GM18858 (cell line): ENCODE results near the gene EZR.

Source experiments
- ATAC-seq: cut with Tn5 transposase; IDR thresholded peaks from one replicate; pipeline ENCODE4 v1.9.1; 2021; ENCODE audit not compliant: unreplicated experiment

EZR gene

GRCh38 chr6:158780246-158780884, 38.8 kb downstream of the EZR start:
- ATAC-seq, result no peak

- no peak for ATAC-seq
Measured at GRCh38 chr6:158778005-158778527, 41.1 kb downstream of the EZR start.

GRCh38 chr6:158777510-158777909, 41.7 kb downstream of the EZR start:
- no peak for ATAC-seq

GRCh38 chr6:158776737-158777136, 42.4 kb downstream of the EZR start:
- no peak for ATAC-seq

- no peak for ATAC-seq
Measured at GRCh38 chr6:158775832-158776231, 43.3 kb downstream of the EZR start.

- ATAC-seq, result no peak
Measured at GRCh38 chr6:158774717-158775449, 44.3 kb downstream of the EZR start.

- no peak for ATAC-seq
Measured at GRCh38 chr6:158773581-158774449, 45.4 kb downstream of the EZR start.

- no peak for ATAC-seq
Measured at GRCh38 chr6:158772851-158773371, 46.3 kb downstream of the EZR start.

- ATAC-seq, result no peak
Measured at GRCh38 chr6:158772172-158772571, 47.0 kb downstream of the EZR start.

- no peak for ATAC-seq
Measured at GRCh38 chr6:158771399-158772152, 47.6 kb downstream of the EZR start.

- no peak for ATAC-seq
Measured at GRCh38 chr6:158770533-158771330, 48.4 kb downstream of the EZR start.

- no peak for ATAC-seq
Measured at GRCh38 chr6:158769771-158770432, 49.3 kb downstream of the EZR start.

- ATAC-seq, result no peak
Measured at GRCh38 chr6:158769234-158769770, 49.9 kb downstream of the EZR start.

GRCh38 chr6:158768436-158768835, 50.7 kb downstream of the EZR start:
- no peak for ATAC-seq

GRCh38 chr6:158767709-158768108, 51.5 kb downstream of the EZR start:
- no peak for ATAC-seq

GRCh38 chr6:158766621-158767455, 52.3 kb downstream of the EZR start:
- no peak for ATAC-seq

GRCh38 chr6:158765499-158766068, 53.6 kb downstream of the EZR start:
- no peak for ATAC-seq

- no peak for ATAC-seq
Measured at GRCh38 chr6:158764926-158765325, 54.2 kb downstream of the EZR start.
